Measurements from ENCODE around the gene HLA-E. TPM values are rescaled to one million over a fixed set of nuclear protein-coding genes. Genes with fewer than 3 reads are reported as not detected.
A peak's percentile ranks its signal among the peaks of the same experiment; 100 is the strongest.

The HLA-E gene
- total and polyA plus RNA-seq, 4 donors = 502 to 1,209 (median 614) TPM

GRCh38 chr6:30450909-30451841, 38.1 kb upstream of the HLA-E start:
- no peak overlapping the region for H3K27ac ChIP-seq (ENCODE audit: low read depth in 1 of 2, low read length in 1 of 2)
- DNase-seq (peak; percentile 57 to 70 (median 68)), ATAC-seq (ENCODE audit: insufficient read depth, low FRiP score) (peak; percentile 58)
- H3K27me3 ChIP-seq (ENCODE audit: control insufficient read depth in 3 of 3, insufficient read depth in 3 of 3, low read length in 2 of 3) = peaks cover 0 to 94% (median 80%) of the 10 kb centered on the region in 3 donors
- no peak overlapping the region for H3K4me3 ChIP-seq
- no peaks in the 10 kb centered on the region for H3K36me3 ChIP-seq (ENCODE audit: control insufficient read depth in 4 of 4, insufficient read depth in 4 of 4, low read length in 4 of 4)
- peaks cover 0 to 9% (median 0%) of the 10 kb centered on the region in 5 donors for H3K4me1 ChIP-seq (ENCODE audit: control insufficient read depth in 5 of 5, insufficient read depth in 5 of 5, low read length in 5 of 5)
- TF ChIP-seq, protein P1, sequence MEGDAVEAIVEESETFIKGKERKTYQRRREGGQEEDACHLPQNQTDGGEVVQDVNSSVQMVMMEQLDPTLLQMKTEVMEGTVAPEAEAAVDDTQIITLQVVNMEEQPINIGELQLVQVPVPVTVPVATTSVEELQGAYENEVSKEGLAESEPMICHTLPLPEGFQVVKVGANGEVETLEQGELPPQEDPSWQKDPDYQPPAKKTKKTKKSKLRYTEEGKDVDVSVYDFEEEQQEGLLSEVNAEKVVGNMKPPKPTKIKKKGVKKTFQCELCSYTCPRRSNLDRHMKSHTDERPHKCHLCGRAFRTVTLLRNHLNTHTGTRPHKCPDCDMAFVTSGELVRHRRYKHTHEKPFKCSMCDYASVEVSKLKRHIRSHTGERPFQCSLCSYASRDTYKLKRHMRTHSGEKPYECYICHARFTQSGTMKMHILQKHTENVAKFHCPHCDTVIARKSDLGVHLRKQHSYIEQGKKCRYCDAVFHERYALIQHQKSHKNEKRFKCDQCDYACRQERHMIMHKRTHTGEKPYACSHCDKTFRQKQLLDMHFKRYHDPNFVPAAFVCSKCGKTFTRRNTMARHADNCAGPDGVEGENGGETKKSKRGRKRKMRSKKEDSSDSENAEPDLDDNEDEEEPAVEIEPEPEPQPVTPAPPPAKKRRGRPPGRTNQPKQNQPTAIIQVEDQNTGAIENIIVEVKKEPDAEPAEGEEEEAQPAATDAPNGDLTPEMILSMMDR (IDR thresholded peaks at IDR 0.05; ENCODE audit: control extremely low read depth, extremely low read depth) = no peak
- no peak overlapping the region for H3K9ac ChIP-seq (ENCODE audit: insufficient read depth in 1 of 2, low read length in 2 of 2)
- no peaks in the 10 kb centered on the region for H3K9me3 ChIP-seq (ENCODE audit: control insufficient read depth in 4 of 4, insufficient read depth in 3 of 4, low read length in 3 of 4)
- WGBS, 2 donors = 12 to 14% methylated on average over 54 to 55 of the region's 55 CpGs

- H3K4me3 ChIP-seq = no peak overlapping the region
- H3K4me1 ChIP-seq (ENCODE audit: control insufficient read depth in 5 of 5, insufficient read depth in 5 of 5, low read length in 5 of 5) = peaks cover 0 to 9% (median 0%) of the 10 kb centered on the region in 5 donors
- no peaks in the 10 kb centered on the region for H3K9me3 ChIP-seq (ENCODE audit: control insufficient read depth in 4 of 4, insufficient read depth in 3 of 4, low read length in 3 of 4)
- no peaks in the 10 kb centered on the region for H3K36me3 ChIP-seq (ENCODE audit: control insufficient read depth in 4 of 4, insufficient read depth in 4 of 4, low read length in 4 of 4)
- 16 to 27% methylated on average over 41 of the region's 41 CpGs for WGBS, 2 donors
- H3K27me3 ChIP-seq (ENCODE audit: control insufficient read depth in 3 of 3, insufficient read depth in 3 of 3, low read length in 2 of 3) = peaks cover 0 to 92% (median 75%) of the 10 kb centered on the region in 3 donors
- TF ChIP-seq, protein P1 (IDR thresholded peaks at IDR 0.05; ENCODE audit: control extremely low read depth, extremely low read depth) = no peak
- no peak overlapping the region for H3K27ac ChIP-seq (ENCODE audit: low read depth in 1 of 2, low read length in 1 of 2)
- no peak overlapping the region for H3K9ac ChIP-seq (ENCODE audit: insufficient read depth in 1 of 2, low read length in 2 of 2)
- no peak for ATAC-seq (ENCODE audit: insufficient read depth, low FRiP score)
- DNase-seq = no peak
These were observed 36.4 kb upstream of the HLA-E start for GRCh38 chr6:30452736-30453507.

- ATAC-seq (ENCODE audit: insufficient read depth, low FRiP score) = peak; percentile 83
- WGBS, 2 donors = 4 to 10% methylated on average over 24 to 26 of the region's 26 CpGs
- TF ChIP-seq, protein P1 (IDR thresholded peaks at IDR 0.05; ENCODE audit: control extremely low read depth, extremely low read depth) = peak; percentile 41
- peak; percentile 82 to 88 (median 87) for DNase-seq
- Histone ChIP-seq H3K36me3 (ENCODE audit: control insufficient read depth in 4 of 4, insufficient read depth in 4 of 4, low read length in 4 of 4) (no peaks in the 10 kb centered on the region), H3K4me3 (no peak overlapping the region), H3K27ac (ENCODE audit: low read depth in 1 of 2, low read length in 1 of 2) (no peak overlapping the region), H3K9ac (ENCODE audit: insufficient read depth in 1 of 2, low read length in 2 of 2) (no peak overlapping the region), H3K4me1 (ENCODE audit: control insufficient read depth in 5 of 5, insufficient read depth in 5 of 5, low read length in 5 of 5) (peaks cover 0 to 9% (median 0%) of the 10 kb centered on the region in 5 donors), H3K27me3 (ENCODE audit: control insufficient read depth in 3 of 3, insufficient read depth in 3 of 3, low read length in 2 of 3) (peaks cover 0 to 92% (median 75%) of the 10 kb centered on the region in 3 donors), H3K9me3 (ENCODE audit: control insufficient read depth in 4 of 4, insufficient read depth in 3 of 4, low read length in 3 of 4) (peaks cover 0 to under 1% (median 0%) of the 10 kb centered on the region in 4 donors)
These were observed 35.7 kb upstream of the HLA-E start for GRCh38 chr6:30453508-30454116.

Measured in lung (tissue), 12 donors.